HL-60 (cell line): Measurements from ENCODE around the gene FOXO6.

Experiments
- DNase-seq, 2 experiments: peaks; one replicate each; pipeline ENCODE4 v3.0.0-alpha.2; 2010 to 2020; ENCODE audit warnings: low read depth in 1 of 2, low spot score in 1 of 2
- H3K27ac ChIP-seq: fragments of 250-450 bp; sonication (Bioruptor Pico); replicated peaks from 2 replicates; pipeline ENCODE4 v1.5.1; 2020; ENCODE audit warnings: mild to moderate bottlenecking, moderate library complexity
- H3K27me3 ChIP-seq: fragments of 250-450 bp; sonication (Bioruptor Pico); 2 replicates; pipeline ENCODE4 v1.5.1; 2021; ENCODE audit warnings: mild to moderate bottlenecking, moderate library complexity; ENCODE audit not compliant: insufficient read depth, poor library complexity, severe bottlenecking
- H3K4me3 ChIP-seq: replicated peaks from 2 replicates; pipeline ENCODE4 v1.5.1; 2011; ENCODE audit warnings: mild to moderate bottlenecking, control low read depth, low read length; ENCODE audit not compliant: insufficient read depth
- GABPA ChIP-seq: IDR thresholded peaks from 2 replicates; pipeline ENCODE4 v1.6.1; 2012; ENCODE audit warnings: low read depth
- POLR2AphosphoS5 ChIP-seq: IDR thresholded peaks from 2 replicates; pipeline ENCODE4 v1.6.1; 2012; ENCODE audit warnings: low read depth
- SPI1 ChIP-seq: IDR thresholded peaks from 2 replicates; pipeline ENCODE4 v1.6.1; 2012; ENCODE audit warnings: low read depth, mild to moderate bottlenecking, borderline replicate concordance
- TF ChIP-seq, protein P1 (sequence below): IDR thresholded peaks from 2 replicates; pipeline ENCODE4 v1.6.1; 2012; ENCODE audit warnings: low read depth; ENCODE audit not compliant: insufficient replicate concordance
- TF ChIP-seq, protein P2 (sequence below): IDR thresholded peaks from one replicate; pipeline ENCODE4 v1.5.1; 2011; ENCODE audit warnings: low read length, control low read depth, inconsistent platforms; ENCODE audit not compliant: insufficient read depth

The FOXO6 gene

DNA sequence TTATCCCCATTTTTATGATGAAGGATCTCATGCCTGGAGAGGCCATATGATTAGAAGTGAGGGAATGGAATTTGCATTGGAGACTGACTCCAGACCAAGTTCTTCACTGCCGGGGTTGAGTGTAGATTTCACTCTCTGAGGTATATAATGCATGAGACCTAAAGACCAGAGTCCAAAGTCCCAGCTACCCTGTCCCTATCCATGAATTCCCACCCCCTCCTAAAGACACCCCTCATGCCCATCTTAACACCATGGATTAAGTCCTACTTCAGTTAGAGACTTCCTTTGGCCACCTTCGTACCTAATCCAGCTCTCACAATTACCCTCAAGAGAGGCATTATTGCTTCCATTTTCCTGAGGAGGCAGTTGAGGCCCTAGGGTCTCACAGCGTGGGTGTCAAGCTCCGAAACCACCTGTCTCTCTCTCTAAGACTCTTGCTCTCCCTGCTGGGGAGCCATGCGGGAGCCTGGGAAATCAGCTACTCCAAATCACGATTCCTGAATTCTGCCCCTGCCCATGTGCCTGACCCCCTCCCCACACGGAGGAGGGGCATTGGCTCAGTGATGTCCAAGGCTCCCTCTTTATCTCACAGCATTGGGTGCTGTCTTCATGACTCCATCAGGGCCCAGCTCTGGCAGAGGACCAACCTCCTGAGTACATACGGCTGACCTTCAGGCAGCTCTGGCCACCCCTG, 11.7 kb upstream of the FOXO6 start:
- no peak overlapping the region for H3K4me3 ChIP-seq
- no peak overlapping the region for H3K27ac ChIP-seq
- no peaks in the 10 kb centered on the region for H3K27me3 ChIP-seq
- DNase-seq = no peak
- no peak for TF ChIP-seq GABPA
- no peak for TF ChIP-seq POLR2AphosphoS5
- no peak for TF ChIP-seq SPI1

DNA sequence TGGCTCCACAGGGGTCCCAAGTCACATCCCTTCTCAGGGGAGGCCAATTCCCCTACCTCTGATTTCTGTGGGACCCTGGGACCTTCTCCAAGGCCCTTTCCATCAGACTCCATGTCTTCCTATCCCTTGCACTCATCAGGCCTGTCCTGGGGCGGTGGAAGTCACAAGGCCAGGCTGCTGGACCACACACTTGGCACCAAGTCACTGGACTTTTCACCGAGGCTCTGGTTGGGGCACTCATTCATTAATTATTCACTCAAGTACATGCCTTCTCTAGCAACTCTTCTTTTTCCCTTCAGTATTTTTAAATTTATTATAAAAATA, 11.2 kb upstream of the FOXO6 start:
- Histone ChIP-seq H3K27me3 (no peaks in the 10 kb centered on the region), H3K27ac (no peak overlapping the region), H3K4me3 (no peak overlapping the region)
- TF ChIP-seq POLR2AphosphoS5 = no peak
- no peak for DNase-seq

DNA sequence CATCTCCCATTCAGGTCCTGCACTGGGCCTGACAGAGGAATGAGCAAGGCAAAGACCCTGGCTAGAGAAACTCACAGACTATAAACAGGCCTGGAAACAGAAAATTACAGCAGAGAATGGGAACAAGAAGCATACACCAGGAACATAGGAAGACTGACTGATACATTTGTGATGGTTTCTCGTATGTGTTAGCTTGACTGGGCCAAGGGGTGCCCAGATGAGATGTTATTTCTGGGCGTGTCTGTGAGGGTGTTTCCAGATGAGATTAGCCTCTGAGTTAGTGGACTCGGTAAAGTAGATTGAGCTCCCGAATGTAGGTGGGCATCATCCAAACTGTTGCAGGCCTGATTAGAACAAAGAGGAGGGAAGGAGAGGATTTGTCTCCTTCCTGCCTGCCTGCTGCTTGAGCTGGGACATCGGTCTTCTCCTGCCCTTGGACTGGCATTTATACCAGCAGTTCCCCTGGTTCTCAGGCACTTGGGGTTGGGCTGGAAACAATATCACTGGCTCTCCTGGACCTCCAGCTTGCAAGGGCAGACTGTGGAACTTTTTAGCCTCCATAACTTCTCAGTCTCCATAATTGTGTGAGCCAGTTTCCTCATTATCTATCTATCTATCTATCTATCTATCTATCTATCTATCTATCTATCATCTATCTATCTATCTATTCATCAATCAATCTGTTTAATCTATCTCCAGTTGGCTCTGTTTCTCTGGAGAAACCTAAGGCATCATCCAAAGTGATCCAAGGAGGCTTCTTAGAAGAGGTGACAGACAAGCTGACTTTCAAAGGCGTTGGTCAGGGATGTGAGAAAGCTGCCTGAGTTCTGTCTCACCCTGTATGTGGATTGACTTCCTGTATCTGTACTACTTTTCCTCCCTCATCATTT, 9.7 kb upstream of the FOXO6 start:
- no peak overlapping the region for H3K27ac ChIP-seq
- no peak for DNase-seq
- H3K27me3 ChIP-seq = no peaks in the 10 kb centered on the region
- no peak overlapping the region for H3K4me3 ChIP-seq
- no peak for TF ChIP-seq POLR2AphosphoS5
- TF ChIP-seq GABPA = no peak
- TF ChIP-seq, protein P1, sequence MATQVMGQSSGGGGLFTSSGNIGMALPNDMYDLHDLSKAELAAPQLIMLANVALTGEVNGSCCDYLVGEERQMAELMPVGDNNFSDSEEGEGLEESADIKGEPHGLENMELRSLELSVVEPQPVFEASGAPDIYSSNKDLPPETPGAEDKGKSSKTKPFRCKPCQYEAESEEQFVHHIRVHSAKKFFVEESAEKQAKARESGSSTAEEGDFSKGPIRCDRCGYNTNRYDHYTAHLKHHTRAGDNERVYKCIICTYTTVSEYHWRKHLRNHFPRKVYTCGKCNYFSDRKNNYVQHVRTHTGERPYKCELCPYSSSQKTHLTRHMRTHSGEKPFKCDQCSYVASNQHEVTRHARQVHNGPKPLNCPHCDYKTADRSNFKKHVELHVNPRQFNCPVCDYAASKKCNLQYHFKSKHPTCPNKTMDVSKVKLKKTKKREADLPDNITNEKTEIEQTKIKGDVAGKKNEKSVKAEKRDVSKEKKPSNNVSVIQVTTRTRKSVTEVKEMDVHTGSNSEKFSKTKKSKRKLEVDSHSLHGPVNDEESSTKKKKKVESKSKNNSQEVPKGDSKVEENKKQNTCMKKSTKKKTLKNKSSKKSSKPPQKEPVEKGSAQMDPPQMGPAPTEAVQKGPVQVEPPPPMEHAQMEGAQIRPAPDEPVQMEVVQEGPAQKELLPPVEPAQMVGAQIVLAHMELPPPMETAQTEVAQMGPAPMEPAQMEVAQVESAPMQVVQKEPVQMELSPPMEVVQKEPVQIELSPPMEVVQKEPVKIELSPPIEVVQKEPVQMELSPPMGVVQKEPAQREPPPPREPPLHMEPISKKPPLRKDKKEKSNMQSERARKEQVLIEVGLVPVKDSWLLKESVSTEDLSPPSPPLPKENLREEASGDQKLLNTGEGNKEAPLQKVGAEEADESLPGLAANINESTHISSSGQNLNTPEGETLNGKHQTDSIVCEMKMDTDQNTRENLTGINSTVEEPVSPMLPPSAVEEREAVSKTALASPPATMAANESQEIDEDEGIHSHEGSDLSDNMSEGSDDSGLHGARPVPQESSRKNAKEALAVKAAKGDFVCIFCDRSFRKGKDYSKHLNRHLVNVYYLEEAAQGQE = no peak
- TF ChIP-seq, protein P2, sequence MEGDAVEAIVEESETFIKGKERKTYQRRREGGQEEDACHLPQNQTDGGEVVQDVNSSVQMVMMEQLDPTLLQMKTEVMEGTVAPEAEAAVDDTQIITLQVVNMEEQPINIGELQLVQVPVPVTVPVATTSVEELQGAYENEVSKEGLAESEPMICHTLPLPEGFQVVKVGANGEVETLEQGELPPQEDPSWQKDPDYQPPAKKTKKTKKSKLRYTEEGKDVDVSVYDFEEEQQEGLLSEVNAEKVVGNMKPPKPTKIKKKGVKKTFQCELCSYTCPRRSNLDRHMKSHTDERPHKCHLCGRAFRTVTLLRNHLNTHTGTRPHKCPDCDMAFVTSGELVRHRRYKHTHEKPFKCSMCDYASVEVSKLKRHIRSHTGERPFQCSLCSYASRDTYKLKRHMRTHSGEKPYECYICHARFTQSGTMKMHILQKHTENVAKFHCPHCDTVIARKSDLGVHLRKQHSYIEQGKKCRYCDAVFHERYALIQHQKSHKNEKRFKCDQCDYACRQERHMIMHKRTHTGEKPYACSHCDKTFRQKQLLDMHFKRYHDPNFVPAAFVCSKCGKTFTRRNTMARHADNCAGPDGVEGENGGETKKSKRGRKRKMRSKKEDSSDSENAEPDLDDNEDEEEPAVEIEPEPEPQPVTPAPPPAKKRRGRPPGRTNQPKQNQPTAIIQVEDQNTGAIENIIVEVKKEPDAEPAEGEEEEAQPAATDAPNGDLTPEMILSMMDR = no peak
- no peak for TF ChIP-seq SPI1

DNA sequence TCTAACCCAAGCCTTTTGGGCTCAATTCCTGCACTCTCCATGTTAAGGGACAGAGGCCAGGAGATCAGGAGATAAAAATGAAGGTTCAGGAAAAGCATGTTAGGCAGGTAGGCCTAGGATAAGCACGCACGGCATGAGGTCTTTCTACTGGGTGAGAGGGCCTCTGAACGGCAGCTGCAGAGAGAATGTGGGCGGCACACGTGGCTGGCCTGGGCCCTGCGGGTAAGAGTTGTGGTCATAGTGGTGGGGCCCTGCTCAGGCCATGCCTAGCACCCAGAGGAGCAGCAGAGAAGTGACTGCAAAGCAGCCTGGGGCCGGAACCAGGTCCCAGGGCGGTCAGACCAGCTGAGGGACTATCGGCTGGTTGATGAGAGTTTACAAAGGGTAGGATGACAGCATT, 7.5 kb upstream of the FOXO6 start:
- DNase-seq = peak; percentile 82 to 94
- Histone ChIP-seq H3K27me3 (no peaks in the 10 kb centered on the region), H3K4me3 (no peak overlapping the region), H3K27ac (peak overlapping the region; percentile 76)
- peak; percentile 95 for TF ChIP-seq POLR2AphosphoS5
- TF ChIP-seq, protein P2 = no peak

DNA sequence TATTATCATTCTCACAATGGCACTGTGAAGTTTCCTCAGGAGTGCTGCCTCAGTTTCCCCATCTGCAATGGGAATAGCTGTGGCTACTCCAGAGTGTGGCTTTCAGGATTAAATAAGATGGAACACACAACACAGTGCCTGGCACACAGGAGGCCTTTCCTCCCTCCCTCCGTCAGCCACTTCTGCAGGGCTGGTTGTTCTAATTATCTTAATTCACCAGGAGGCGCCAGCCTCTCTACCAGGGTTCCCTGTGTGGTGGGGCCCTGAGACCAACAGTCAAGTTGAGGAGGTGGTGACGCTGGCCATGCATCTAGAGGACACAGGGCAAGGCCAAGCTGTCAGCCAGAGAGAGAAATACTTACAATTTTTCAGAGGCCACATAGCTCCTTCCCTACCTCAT, 6.3 kb upstream of the FOXO6 start:
- H3K27ac ChIP-seq = no peak overlapping the region
- TF ChIP-seq POLR2AphosphoS5 (no peak), SPI1 (no peak), GABPA (no peak)
- TF ChIP-seq, protein P1 = no peak
- TF ChIP-seq, protein P2 = no peak
- no peak overlapping the region for H3K4me3 ChIP-seq
- H3K27me3 ChIP-seq = no peaks in the 10 kb centered on the region
- DNase-seq = no peak
